HCT116 (cell line): Measurements from ENCODE around the gene CKB. TPM values are rescaled to one million over a fixed set of nuclear protein-coding genes. Genes with fewer than 3 reads are reported as not detected.

Source experiments
- ATAC-seq: fragments of 200-7000 bp; cut with Tn5 transposase; 2 replicates; pipeline ENCODE4 v1.9.1; 2020; ENCODE audit warnings: mild to moderate bottlenecking, moderate library complexity
- BruUV-seq: library from RNA; stranded (reverse); fragments of 400-500 nt; replicated peaks from 2 replicates; lab custom pipeline; 2021; lab: Mats Ljungman, UMichigan
- CTCF ChIA-PET: fragments of 300-600 bp; sonication (Branson Sonifier 250); formaldehyde crosslinking; loops from one replicate; lab custom pipeline; 2021; ENCODE audit warnings: antibody characterized with exemption; lab: Charles Lee
- POLR2A ChIA-PET: fragments of 300-600, 350-600 bp; sonication (Branson Sonifier 250); formaldehyde crosslinking; loops from one replicate; lab custom pipeline; 2021; ENCODE audit warnings: antibody characterized with exemption; lab: Charles Lee
- RAD21 ChIA-PET, 2 experiments: fragments of 300-600 bp; sonication (Branson Sonifier 250); formaldehyde crosslinking; loops; one replicate each; lab custom pipeline; 2023; ENCODE audit warnings: low total read pairs in 2 of 2; ENCODE audit not compliant: uncharacterized antibody in 2 of 2, unreplicated experiment in 2 of 2, low non-redundant PET in 1 of 2; lab: Charles Lee
- DNase-seq: peaks from one replicate; pipeline ENCODE4 v3.0.0-alpha.2; 2010; ENCODE audit warnings: low read depth, low spot score
- H2AFZ ChIP-seq: fragments of 200-600 bp; shearing (Covaris generic), sonication (generic); 2 replicates; pipeline ENCODE4 v1.6.1; 2017; ENCODE audit warnings: low read depth, mixed run types, mixed read lengths, antibody characterized with exemption, low read length; ENCODE audit not compliant: poor library complexity, severe bottlenecking
- H3K27ac ChIP-seq: 2 replicates; pipeline ENCODE4 v1.5.1; 2012; ENCODE audit warnings: low read depth, low read length
- H3K27me3 ChIP-seq: fragments of 200-600 bp; sonication (generic); 2 replicates; pipeline ENCODE4 v1.6.1; 2016; ENCODE audit warnings: mixed run types, low read length, mixed read lengths; ENCODE audit not compliant: insufficient read depth
- H3K36me3 ChIP-seq, 2 experiments: fragments of 200-500 bp in 1 of 2; fragments of 200-600 bp in 1 of 2; sonication (Bioruptor generic) in 1 of 2; sonication (generic) in 1 of 2; 2 replicates each; pipeline versions ENCODE4 v1.5.1 to v1.6.1; 2014 to 2016; ENCODE audit warnings: low read length in 2 of 2, inconsistent platforms in 1 of 2, mixed read lengths in 1 of 2, mixed run types in 1 of 2; ENCODE audit not compliant: insufficient read depth in 2 of 2, control insufficient read depth in 1 of 2
- H3K4me1 ChIP-seq, 2 experiments: fragments of 200-600 bp in 1 of 2; sonication (generic) in 1 of 2; 2 replicates each; pipeline versions ENCODE4 v1.5.1 to v1.6.1; 2012 to 2017; ENCODE audit warnings: low read length in 2 of 2, inconsistent platforms in 1 of 2, mild to moderate bottlenecking in 1 of 2, mixed read lengths in 1 of 2, mixed run types in 1 of 2, moderate library complexity in 1 of 2; ENCODE audit not compliant: insufficient read depth in 2 of 2, control insufficient read depth in 1 of 2
- H3K4me2 ChIP-seq: fragments of 200-600 bp; sonication (generic); 2 replicates; pipeline ENCODE4 v1.6.1; 2017; ENCODE audit warnings: mixed run types, low read length, mixed read lengths
- H3K4me3 ChIP-seq, 2 experiments: fragments of 200-600 bp in 1 of 2; sonication (generic) in 1 of 2; replicated peaks in 1 of 2; 2 replicates each; pipeline ENCODE4 v1.5.1; 2011 to 2016; ENCODE audit warnings: low read length in 2 of 2, control low read depth in 1 of 2, low read depth in 1 of 2, mild to moderate bottlenecking in 1 of 2, mixed read lengths in 1 of 2, mixed run types in 1 of 2
- H3K79me2 ChIP-seq: fragments of 200-600 bp; sonication (generic); 2 replicates; pipeline ENCODE4 v1.6.1; 2017; ENCODE audit warnings: mild to moderate bottlenecking, mixed run types, low read length, moderate library complexity, mixed read lengths; ENCODE audit not compliant: insufficient read depth
- H3K9ac ChIP-seq: fragments of 200-600 bp; sonication (generic); 2 replicates; pipeline ENCODE4 v1.6.1; 2016; ENCODE audit warnings: low read length, mixed read lengths
- H3K9me2 ChIP-seq: fragments of 200-600 bp; sonication (generic), shearing (Covaris generic); 2 replicates; pipeline ENCODE4 v1.6.1; 2017; ENCODE audit warnings: mixed run types, mild to moderate bottlenecking, moderate library complexity; ENCODE audit not compliant: insufficient read depth
- H3K9me3 ChIP-seq, 2 experiments: fragments of 200-500 bp in 1 of 2; fragments of 200-600 bp in 1 of 2; sonication (Bioruptor generic) in 1 of 2; sonication (generic) in 1 of 2; 2 replicates each; pipeline ENCODE4 v1.6.1; 2014 to 2017; ENCODE audit warnings: low read length in 2 of 2, mixed read lengths in 2 of 2, inconsistent platforms in 1 of 2, low read depth in 1 of 2, mild to moderate bottlenecking in 1 of 2, mixed run types in 1 of 2, moderate library complexity in 1 of 2; ENCODE audit not compliant: control insufficient read depth in 1 of 2, insufficient read depth in 1 of 2
- H4K20me1 ChIP-seq: fragments of 200-600 bp; sonication (generic), shearing (Covaris generic); 2 replicates; pipeline ENCODE4 v1.6.1; 2017; ENCODE audit warnings: mixed run types, mild to moderate bottlenecking, moderate library complexity; ENCODE audit not compliant: insufficient read depth
- CBX3 ChIP-seq: IDR thresholded peaks from 2 replicates; pipeline ENCODE4 v1.6.1; 2012; ENCODE audit warnings: low read depth
- CEBPB ChIP-seq: IDR thresholded peaks from 2 replicates; pipeline ENCODE4 v1.6.1; 2012; ENCODE audit warnings: low read depth
- EZH2 ChIP-seq: fragments of 200-600 bp; sonication (generic); IDR thresholded peaks from 2 replicates; pipeline ENCODE4 v1.6.1; 2017; ENCODE audit warnings: antibody characterized with exemption, mixed run types
- EZH2phosphoT487 ChIP-seq: fragments of 200-600 bp; IDR thresholded peaks from 2 replicates; pipeline ENCODE4 v1.6.1; 2018; ENCODE audit warnings: antibody characterized with exemption, borderline replicate concordance
- FOSL1 ChIP-seq: IDR thresholded peaks from 2 replicates; pipeline ENCODE4 v1.6.1; 2012; ENCODE audit warnings: low read depth
- JUND ChIP-seq: IDR thresholded peaks from 2 replicates; pipeline ENCODE4 v1.6.1; 2012
- MAX ChIP-seq: IDR thresholded peaks from 2 replicates; pipeline ENCODE4 v1.6.1; 2012
- POLR2A ChIP-seq: IDR thresholded peaks from 2 replicates; pipeline ENCODE4 v1.7.0; 2011; ENCODE audit warnings: borderline replicate concordance; ENCODE audit not compliant: insufficient read depth, insufficient read length; ENCODE audit errors: extremely low read depth
- RAD21 ChIP-seq: IDR thresholded peaks from 2 replicates; pipeline ENCODE4 v1.6.1; 2012; ENCODE audit warnings: low read depth, mild to moderate bottlenecking
- SP1 ChIP-seq: IDR thresholded peaks from 2 replicates; pipeline ENCODE4 v1.6.1; 2012; ENCODE audit warnings: low read depth
- YY1 ChIP-seq: IDR thresholded peaks from 2 replicates; pipeline ENCODE4 v1.6.1; 2011; ENCODE audit warnings: low read length, low read depth, moderate library complexity, mild to moderate bottlenecking; ENCODE audit not compliant: insufficient replicate concordance; ENCODE audit errors: extremely low read depth
- ZFX ChIP-seq: fragments of 450-650 bp; IDR thresholded peaks from 2 replicates; pipeline ENCODE4 v1.6.1; 2017
- intact Hi-C: fragments of 100-400 bp; cut with micrococcal nuclease; formaldehyde crosslinking; loops from 2 replicates; pipeline ENCODE4 v1.10.0; 2022
- total RNA-seq: library from RNA; stranded (reverse); gene quantifications from one replicate; pipeline ENCODE4 v1.2.1, GENCODE V29; 2021; ENCODE audit not compliant: unreplicated experiment
- TF ChIP-seq, protein P1 (sequence below), 3 experiments: fragments of 200-600 bp in 1 of 3; sonication (generic) in 1 of 3; IDR thresholded peaks in 2 of 3; conservative IDR thresholded peaks in 1 of 3; 2 replicates each; pipeline ENCODE4 v1.5.1; 2012 to 2017; ENCODE audit warnings: low read depth in 2 of 3, low read length in 2 of 3, antibody characterized with exemption in 1 of 3, borderline replicate concordance in 1 of 3, control low read depth in 1 of 3, mild to moderate bottlenecking in 1 of 3, mixed read lengths in 1 of 3, mixed run types in 1 of 3, moderate library complexity in 1 of 3; ENCODE audit not compliant: insufficient read depth in 1 of 3
- TF ChIP-seq, protein P2 (sequence below): IDR thresholded peaks from 2 replicates; pipeline ENCODE4 v1.6.1; 2012; ENCODE audit warnings: low read depth
- TF ChIP-seq, protein P3 (sequence below): IDR thresholded peaks from 2 replicates; pipeline ENCODE4 v1.6.1; 2012
- TF ChIP-seq, protein P4 (sequence below): IDR thresholded peaks from 2 replicates; pipeline ENCODE4 v1.6.1; 2011; ENCODE audit warnings: mild to moderate bottlenecking, low read length, moderate library complexity; ENCODE audit not compliant: insufficient replicate concordance; ENCODE audit errors: extremely low read depth

CKB gene
- total RNA-seq, 1 experiment from 2014 or later = 605 TPM

- H3K4me1 ChIP-seq = peaks cover 11 to 18% of the 10 kb centered on the region in 2 experiments
- TF ChIP-seq RAD21 (no peak), FOSL1 (no peak), JUND (no peak), MAX (no peak), EZH2phosphoT487 (no peak), CEBPB (no peak), CBX3 (no peak), EZH2 (no peak), ZFX (no peak), YY1 (no peak), SP1 (no peak), POLR2A (no peak)
- TF ChIP-seq, protein P1, sequence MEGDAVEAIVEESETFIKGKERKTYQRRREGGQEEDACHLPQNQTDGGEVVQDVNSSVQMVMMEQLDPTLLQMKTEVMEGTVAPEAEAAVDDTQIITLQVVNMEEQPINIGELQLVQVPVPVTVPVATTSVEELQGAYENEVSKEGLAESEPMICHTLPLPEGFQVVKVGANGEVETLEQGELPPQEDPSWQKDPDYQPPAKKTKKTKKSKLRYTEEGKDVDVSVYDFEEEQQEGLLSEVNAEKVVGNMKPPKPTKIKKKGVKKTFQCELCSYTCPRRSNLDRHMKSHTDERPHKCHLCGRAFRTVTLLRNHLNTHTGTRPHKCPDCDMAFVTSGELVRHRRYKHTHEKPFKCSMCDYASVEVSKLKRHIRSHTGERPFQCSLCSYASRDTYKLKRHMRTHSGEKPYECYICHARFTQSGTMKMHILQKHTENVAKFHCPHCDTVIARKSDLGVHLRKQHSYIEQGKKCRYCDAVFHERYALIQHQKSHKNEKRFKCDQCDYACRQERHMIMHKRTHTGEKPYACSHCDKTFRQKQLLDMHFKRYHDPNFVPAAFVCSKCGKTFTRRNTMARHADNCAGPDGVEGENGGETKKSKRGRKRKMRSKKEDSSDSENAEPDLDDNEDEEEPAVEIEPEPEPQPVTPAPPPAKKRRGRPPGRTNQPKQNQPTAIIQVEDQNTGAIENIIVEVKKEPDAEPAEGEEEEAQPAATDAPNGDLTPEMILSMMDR (IDR thresholded peaks at IDR 0.05 in 2 of 3, conservative IDR thresholded peaks at IDR 0.05 in 1 of 3; ENCODE audit: borderline replicate concordance in 1 of 3, insufficient read depth in 1 of 3, low read depth in 2 of 3, low read length in 2 of 3) = no peak
- TF ChIP-seq, protein P2, sequence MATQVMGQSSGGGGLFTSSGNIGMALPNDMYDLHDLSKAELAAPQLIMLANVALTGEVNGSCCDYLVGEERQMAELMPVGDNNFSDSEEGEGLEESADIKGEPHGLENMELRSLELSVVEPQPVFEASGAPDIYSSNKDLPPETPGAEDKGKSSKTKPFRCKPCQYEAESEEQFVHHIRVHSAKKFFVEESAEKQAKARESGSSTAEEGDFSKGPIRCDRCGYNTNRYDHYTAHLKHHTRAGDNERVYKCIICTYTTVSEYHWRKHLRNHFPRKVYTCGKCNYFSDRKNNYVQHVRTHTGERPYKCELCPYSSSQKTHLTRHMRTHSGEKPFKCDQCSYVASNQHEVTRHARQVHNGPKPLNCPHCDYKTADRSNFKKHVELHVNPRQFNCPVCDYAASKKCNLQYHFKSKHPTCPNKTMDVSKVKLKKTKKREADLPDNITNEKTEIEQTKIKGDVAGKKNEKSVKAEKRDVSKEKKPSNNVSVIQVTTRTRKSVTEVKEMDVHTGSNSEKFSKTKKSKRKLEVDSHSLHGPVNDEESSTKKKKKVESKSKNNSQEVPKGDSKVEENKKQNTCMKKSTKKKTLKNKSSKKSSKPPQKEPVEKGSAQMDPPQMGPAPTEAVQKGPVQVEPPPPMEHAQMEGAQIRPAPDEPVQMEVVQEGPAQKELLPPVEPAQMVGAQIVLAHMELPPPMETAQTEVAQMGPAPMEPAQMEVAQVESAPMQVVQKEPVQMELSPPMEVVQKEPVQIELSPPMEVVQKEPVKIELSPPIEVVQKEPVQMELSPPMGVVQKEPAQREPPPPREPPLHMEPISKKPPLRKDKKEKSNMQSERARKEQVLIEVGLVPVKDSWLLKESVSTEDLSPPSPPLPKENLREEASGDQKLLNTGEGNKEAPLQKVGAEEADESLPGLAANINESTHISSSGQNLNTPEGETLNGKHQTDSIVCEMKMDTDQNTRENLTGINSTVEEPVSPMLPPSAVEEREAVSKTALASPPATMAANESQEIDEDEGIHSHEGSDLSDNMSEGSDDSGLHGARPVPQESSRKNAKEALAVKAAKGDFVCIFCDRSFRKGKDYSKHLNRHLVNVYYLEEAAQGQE = no peak
- TF ChIP-seq, protein P3, sequence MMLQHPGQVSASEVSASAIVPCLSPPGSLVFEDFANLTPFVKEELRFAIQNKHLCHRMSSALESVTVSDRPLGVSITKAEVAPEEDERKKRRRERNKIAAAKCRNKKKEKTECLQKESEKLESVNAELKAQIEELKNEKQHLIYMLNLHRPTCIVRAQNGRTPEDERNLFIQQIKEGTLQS = no peak
- TF ChIP-seq, protein P4, sequence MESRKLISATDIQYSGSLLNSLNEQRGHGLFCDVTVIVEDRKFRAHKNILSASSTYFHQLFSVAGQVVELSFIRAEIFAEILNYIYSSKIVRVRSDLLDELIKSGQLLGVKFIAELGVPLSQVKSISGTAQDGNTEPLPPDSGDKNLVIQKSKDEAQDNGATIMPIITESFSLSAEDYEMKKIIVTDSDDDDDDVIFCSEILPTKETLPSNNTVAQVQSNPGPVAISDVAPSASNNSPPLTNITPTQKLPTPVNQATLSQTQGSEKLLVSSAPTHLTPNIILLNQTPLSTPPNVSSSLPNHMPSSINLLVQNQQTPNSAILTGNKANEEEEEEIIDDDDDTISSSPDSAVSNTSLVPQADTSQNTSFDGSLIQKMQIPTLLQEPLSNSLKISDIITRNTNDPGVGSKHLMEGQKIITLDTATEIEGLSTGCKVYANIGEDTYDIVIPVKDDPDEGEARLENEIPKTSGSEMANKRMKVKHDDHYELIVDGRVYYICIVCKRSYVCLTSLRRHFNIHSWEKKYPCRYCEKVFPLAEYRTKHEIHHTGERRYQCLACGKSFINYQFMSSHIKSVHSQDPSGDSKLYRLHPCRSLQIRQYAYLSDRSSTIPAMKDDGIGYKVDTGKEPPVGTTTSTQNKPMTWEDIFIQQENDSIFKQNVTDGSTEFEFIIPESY = no peak
- H3K36me3 ChIP-seq = peaks cover 10 to 18% of the 10 kb centered on the region in 2 experiments; a peak in 3 of 4 replicates
- H3K9me2 ChIP-seq = no peaks in the 10 kb centered on the region
- H3K79me2 ChIP-seq = peaks cover 78% of the 10 kb centered on the region
- no peak overlapping the region for H2AFZ ChIP-seq
- H3K4me2 ChIP-seq = peak overlapping the region; percentile 75
- H3K9ac ChIP-seq = peak overlapping the region; percentile 78
- DNase-seq = no peak
- peaks cover 10% of the 10 kb centered on the region; the same call in 1 of the 2 replicates for H4K20me1 ChIP-seq
- no peak for ATAC-seq
- ChIA-PET CTCF (no interaction called here), POLR2A (interaction anchor here (0.6 kb wide), 1 partner anchor 12 kb away, joined by 5 read pairs; no protein-coding TSS in a partner anchor), RAD21 (no interaction called here)
- H3K27ac ChIP-seq = no peak overlapping the region
- H3K4me3 ChIP-seq = peak overlapping the region; percentile 79 to 99
- H3K27me3 ChIP-seq = no peaks in the 10 kb centered on the region
- no peaks in the 10 kb centered on the region for H3K9me3 ChIP-seq
- intact Hi-C loops = no loop called here
- BruUV-seq = no TSS peak
Observed at GRCh38 chr14:103563844-103564505, 41.3 kb upstream of the CKB start.
